HL-60 (cell line): Measurements from ENCODE around the gene MCM6.

Experiments
- DNase-seq, 2 experiments: peaks; one replicate each; pipeline ENCODE4 v3.0.0-alpha.2; 2010 to 2020; ENCODE audit warnings: low read depth in 1 of 2, low spot score in 1 of 2
- H3K27ac ChIP-seq: fragments of 250-450 bp; sonication (Bioruptor Pico); replicated peaks from 2 replicates; pipeline ENCODE4 v1.5.1; 2020; ENCODE audit warnings: mild to moderate bottlenecking, moderate library complexity
- H3K27me3 ChIP-seq: fragments of 250-450 bp; sonication (Bioruptor Pico); 2 replicates; pipeline ENCODE4 v1.5.1; 2021; ENCODE audit warnings: mild to moderate bottlenecking, moderate library complexity; ENCODE audit not compliant: insufficient read depth, poor library complexity, severe bottlenecking
- H3K4me3 ChIP-seq: replicated peaks from 2 replicates; pipeline ENCODE4 v1.5.1; 2011; ENCODE audit warnings: mild to moderate bottlenecking, control low read depth, low read length; ENCODE audit not compliant: insufficient read depth
- GABPA ChIP-seq: IDR thresholded peaks from 2 replicates; pipeline ENCODE4 v1.6.1; 2012; ENCODE audit warnings: low read depth
- POLR2AphosphoS5 ChIP-seq: IDR thresholded peaks from 2 replicates; pipeline ENCODE4 v1.6.1; 2012; ENCODE audit warnings: low read depth
- REST ChIP-seq: IDR thresholded peaks from 2 replicates; pipeline ENCODE4 v1.6.1; 2012; ENCODE audit warnings: low read depth; ENCODE audit not compliant: insufficient replicate concordance
- SPI1 ChIP-seq: IDR thresholded peaks from 2 replicates; pipeline ENCODE4 v1.6.1; 2012; ENCODE audit warnings: low read depth, mild to moderate bottlenecking, borderline replicate concordance
- TF ChIP-seq, protein P1 (sequence below): IDR thresholded peaks from one replicate; pipeline ENCODE4 v1.5.1; 2011; ENCODE audit warnings: low read length, control low read depth, inconsistent platforms; ENCODE audit not compliant: insufficient read depth

MCM6 gene

DNA sequence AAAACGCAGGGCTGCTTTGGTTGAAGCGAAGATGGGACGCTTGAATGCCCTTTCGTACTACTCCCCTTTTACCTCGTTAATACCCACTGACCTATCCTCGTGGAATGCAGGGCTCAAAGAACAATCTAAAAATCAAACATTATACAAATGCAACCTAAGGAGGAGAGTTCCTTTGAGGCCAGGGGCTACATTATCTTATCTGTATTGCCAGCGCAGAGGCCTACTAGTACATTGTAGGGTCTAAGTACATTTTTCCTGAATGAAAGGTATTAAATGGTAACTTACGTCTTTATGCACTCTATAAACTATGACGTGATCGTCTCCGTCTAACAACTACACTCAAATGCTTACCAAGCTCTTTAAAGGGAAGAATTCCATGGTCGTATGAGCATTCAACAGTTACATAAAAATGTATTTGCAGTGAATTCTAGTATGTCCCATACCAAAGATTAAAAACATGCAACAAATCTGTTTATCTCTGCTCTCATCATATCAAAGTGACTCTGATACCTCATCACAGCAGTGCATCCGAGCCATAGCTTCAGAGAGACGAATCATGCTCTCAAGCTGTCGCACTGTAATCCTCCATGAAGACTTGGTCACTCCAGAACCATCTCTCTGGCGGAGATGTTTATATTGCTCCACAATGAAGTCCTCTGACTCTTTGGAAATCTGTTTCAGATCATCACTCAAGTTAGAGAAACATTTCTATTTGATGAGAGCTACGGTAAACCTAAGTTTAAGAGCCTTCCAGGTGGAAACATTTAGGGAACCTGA is 25.2 kb downstream of the MCM6 start:
- no peaks in the 10 kb centered on the region for H3K27me3 ChIP-seq
- TF ChIP-seq POLR2AphosphoS5, result no peak
- no peak overlapping the region for H3K27ac ChIP-seq
- no peak overlapping the region for H3K4me3 ChIP-seq
- no peak for DNase-seq

DNA sequence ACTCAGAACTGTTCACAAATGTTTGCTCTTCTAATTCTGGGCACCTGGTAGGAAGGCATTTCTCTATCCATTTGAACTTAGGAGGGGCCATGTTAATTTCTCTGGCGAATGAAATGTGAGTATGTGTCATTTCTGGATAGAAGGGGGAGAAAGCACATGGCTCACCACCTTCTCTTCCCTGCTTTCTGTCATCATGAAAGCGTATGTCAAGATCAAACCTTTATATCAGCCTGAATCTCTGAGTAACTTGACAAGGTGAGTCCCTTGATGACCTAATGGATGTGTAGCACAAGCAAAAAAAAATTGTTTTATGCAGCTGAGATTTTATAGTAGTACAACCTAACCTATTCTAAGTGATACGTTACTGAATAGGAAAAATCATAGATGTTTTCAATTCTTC is 27.2 kb downstream of the MCM6 start:
- TF ChIP-seq REST (no peak), GABPA (no peak), POLR2AphosphoS5 (no peak), SPI1 (no peak)
- TF ChIP-seq, protein P1, sequence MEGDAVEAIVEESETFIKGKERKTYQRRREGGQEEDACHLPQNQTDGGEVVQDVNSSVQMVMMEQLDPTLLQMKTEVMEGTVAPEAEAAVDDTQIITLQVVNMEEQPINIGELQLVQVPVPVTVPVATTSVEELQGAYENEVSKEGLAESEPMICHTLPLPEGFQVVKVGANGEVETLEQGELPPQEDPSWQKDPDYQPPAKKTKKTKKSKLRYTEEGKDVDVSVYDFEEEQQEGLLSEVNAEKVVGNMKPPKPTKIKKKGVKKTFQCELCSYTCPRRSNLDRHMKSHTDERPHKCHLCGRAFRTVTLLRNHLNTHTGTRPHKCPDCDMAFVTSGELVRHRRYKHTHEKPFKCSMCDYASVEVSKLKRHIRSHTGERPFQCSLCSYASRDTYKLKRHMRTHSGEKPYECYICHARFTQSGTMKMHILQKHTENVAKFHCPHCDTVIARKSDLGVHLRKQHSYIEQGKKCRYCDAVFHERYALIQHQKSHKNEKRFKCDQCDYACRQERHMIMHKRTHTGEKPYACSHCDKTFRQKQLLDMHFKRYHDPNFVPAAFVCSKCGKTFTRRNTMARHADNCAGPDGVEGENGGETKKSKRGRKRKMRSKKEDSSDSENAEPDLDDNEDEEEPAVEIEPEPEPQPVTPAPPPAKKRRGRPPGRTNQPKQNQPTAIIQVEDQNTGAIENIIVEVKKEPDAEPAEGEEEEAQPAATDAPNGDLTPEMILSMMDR, result no peak
- Histone ChIP-seq H3K27me3 (no peaks in the 10 kb centered on the region), H3K4me3 (no peak overlapping the region), H3K27ac (no peak overlapping the region)
- DNase-seq, result no peak

GRCh38 chr2:135845997-135846396 is 30.2 kb downstream of the MCM6 start:
- Histone ChIP-seq H3K4me3 (no peak overlapping the region), H3K27ac (no peak overlapping the region), H3K27me3 (no peaks in the 10 kb centered on the region)
- TF ChIP-seq POLR2AphosphoS5 (no peak), GABPA (no peak), REST (no peak), SPI1 (no peak)
- TF ChIP-seq, protein P1, result no peak
- no peak for DNase-seq

DNA sequence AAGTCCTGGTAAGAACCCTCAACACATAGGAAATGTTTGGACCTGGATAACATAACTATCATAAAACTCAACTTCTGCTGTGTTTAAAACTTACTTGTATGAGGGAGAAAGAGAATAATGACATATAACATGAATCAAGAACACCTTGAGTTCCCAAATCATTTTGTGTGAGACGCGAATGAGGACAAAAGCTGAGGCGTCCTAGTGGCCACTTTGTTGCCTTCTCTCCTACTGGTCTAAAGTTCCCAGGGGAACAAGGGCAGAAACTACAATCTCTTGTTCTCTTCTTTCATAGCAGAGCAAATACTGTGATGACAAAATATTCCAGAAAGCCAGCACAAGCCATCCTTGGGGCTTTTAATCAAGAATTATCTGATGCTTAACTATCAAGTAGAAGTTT is 31.0 kb downstream of the MCM6 start:
- H3K27ac ChIP-seq, result no peak overlapping the region
- TF ChIP-seq POLR2AphosphoS5, result no peak
- TF ChIP-seq REST, result no peak
- TF ChIP-seq, protein P1, result no peak
- TF ChIP-seq SPI1, result no peak
- no peak for TF ChIP-seq GABPA
- DNase-seq, result no peak
- no peaks in the 10 kb centered on the region for H3K27me3 ChIP-seq
- H3K4me3 ChIP-seq, result no peak overlapping the region
